ENCODE data around the gene ANKRD30B. TPM values are rescaled to one million over a fixed set of nuclear protein-coding genes. Genes with fewer than 3 reads are reported as not detected.
"Not testable (repeated sequence)": the region's sequence is repeated elsewhere in the genome, so short reads cannot be mapped to it uniquely, and the experiment has no call there.

The ANKRD30B gene
- under 0.01 TPM in 1 of 2 replicates, not detected in the other for total RNA-seq

- no peak for DNase-seq
Measured at GRCh38 chr18:14747513-14748474, at the start of gene ANKRD30B. ANKRD30B (plus strand) TSS chr18:14748172; CDS start chr18:14748420, 248 bp downstream.

- not testable (repeated sequence) for DNase-seq
Measured at GRCh38 chr18:14701286-14702040, 46.5 kb upstream of the ANKRD30B start.

- not testable (repeated sequence) for DNase-seq
Measured at GRCh38 chr18:14709761-14710160, 38.2 kb upstream of the ANKRD30B start.

GRCh38 chr18:14721569-14721968 is 26.4 kb upstream of the ANKRD30B start:
- not testable (repeated sequence) for DNase-seq

GRCh38 chr18:14739056-14739455 is 8.9 kb upstream of the ANKRD30B start:
- not testable (repeated sequence) for DNase-seq

- no peak for DNase-seq
Measured at GRCh38 chr18:14746897-14747296, 1.1 kb upstream of the ANKRD30B start.

GRCh38 chr18:14748496-14748895 is 524 bp downstream of the ANKRD30B start:
- DNase-seq = no peak

GRCh38 chr18:14763566-14763965 is 15.6 kb downstream of the ANKRD30B start:
- DNase-seq = not testable (repeated sequence)

GRCh38 chr18:14767474-14767873 is 19.5 kb downstream of the ANKRD30B start:
- no peak for DNase-seq

- DNase-seq = no peak
Measured at GRCh38 chr18:14768241-14768640, 20.3 kb downstream of the ANKRD30B start.

GRCh38 chr18:14769381-14769780 is 21.4 kb downstream of the ANKRD30B start:
- no peak for DNase-seq

- DNase-seq = no peak
Measured at GRCh38 chr18:14776801-14777200, 28.8 kb downstream of the ANKRD30B start.

- no peak for DNase-seq
Measured at GRCh38 chr18:14781671-14782070, 33.7 kb downstream of the ANKRD30B start.

GRCh38 chr18:14784133-14784532 is 36.2 kb downstream of the ANKRD30B start:
- DNase-seq = no peak

- DNase-seq = not testable (repeated sequence)
Measured at GRCh38 chr18:14796876-14797275, 48.9 kb downstream of the ANKRD30B start.

- DNase-seq = not testable (repeated sequence)
Measured at GRCh38 chr18:14797969-14798764, 50.2 kb downstream of the ANKRD30B start.

GRCh38 chr18:14811081-14811480 is 63.1 kb downstream of the ANKRD30B start:
- not testable (repeated sequence) for DNase-seq

- not testable (repeated sequence) for DNase-seq
Measured at GRCh38 chr18:14826972-14827632, 79.1 kb downstream of the ANKRD30B start.

GRCh38 chr18:14841607-14842006 is 93.6 kb downstream of the ANKRD30B start:
- not testable (repeated sequence) for DNase-seq

- DNase-seq = not testable (repeated sequence)
Measured at GRCh38 chr18:14851533-14851932, 103.6 kb downstream of the ANKRD30B start.

- DNase-seq = not testable (repeated sequence)
Measured at GRCh38 chr18:14855634-14856033, 107.7 kb downstream of the ANKRD30B start.

- DNase-seq = not testable (repeated sequence)
Measured at GRCh38 chr18:14856256-14856655, 108.3 kb downstream of the ANKRD30B start.

Data from dermis blood vessel endothelial cell (primary cell).